Neuronal stem cell (in vitro differentiated cells): Measurements from ENCODE around the gene MINDY3. TPM values are rescaled to one million over a fixed set of nuclear protein-coding genes. Genes with fewer than 3 reads are reported as not detected.
A peak's percentile ranks its signal among the peaks of the same experiment; 100 is the strongest.

Source experiments
- DNase-seq: peaks from one replicate; pipeline ENCODE4 v3.0.0-alpha.2; 2013; ENCODE audit warnings: low spot score
- H2AFZ ChIP-seq: one replicate; pipeline ENCODE4 v1.6.1; 2013; ENCODE audit warnings: mild to moderate bottlenecking, low read length, inconsistent platforms
- H2AK5ac ChIP-seq: 2 replicates; pipeline ENCODE4 v1.6.1; 2013; ENCODE audit warnings: low read depth, mild to moderate bottlenecking, inconsistent platforms, low read length, moderate library complexity, mixed read lengths
- H2BK120ac ChIP-seq: 2 replicates; pipeline ENCODE4 v1.6.1; 2013; ENCODE audit warnings: low read depth, mild to moderate bottlenecking, inconsistent platforms, low read length, moderate library complexity, mixed read lengths
- H2BK12ac ChIP-seq: one replicate; pipeline ENCODE4 v1.6.1; 2013; ENCODE audit warnings: low read length, inconsistent platforms
- H2BK15ac ChIP-seq: 2 replicates; pipeline ENCODE4 v1.6.1; 2013; ENCODE audit warnings: mild to moderate bottlenecking, low read length, inconsistent platforms, mixed read lengths
- H2BK5ac ChIP-seq: one replicate; pipeline ENCODE4 v1.6.1; 2013; ENCODE audit warnings: inconsistent platforms, mild to moderate bottlenecking, low read length, moderate library complexity
- H3K14ac ChIP-seq: one replicate; pipeline ENCODE4 v1.6.1; 2013; ENCODE audit warnings: low read length, inconsistent platforms
- H3K18ac ChIP-seq: 2 replicates; pipeline ENCODE4 v1.6.1; 2013; ENCODE audit warnings: low read length, inconsistent platforms
- H3K23ac ChIP-seq: 2 replicates; pipeline ENCODE4 v1.6.1; 2013; ENCODE audit warnings: low read depth, mild to moderate bottlenecking, mixed read lengths, low read length, inconsistent platforms; ENCODE audit not compliant: poor library complexity
- H3K27ac ChIP-seq: replicated peaks from 3 replicates; pipeline ENCODE4 v1.5.1; 2013; ENCODE audit warnings: low read length, inconsistent platforms
- H3K27me3 ChIP-seq, 3 experiments: 2 replicates each; pipeline ENCODE4 v1.6.1; 2013; ENCODE audit warnings: low read length in 3 of 3, mild to moderate bottlenecking in 2 of 3, inconsistent platforms in 1 of 3, low read depth in 1 of 3, mixed read lengths in 1 of 3, moderate library complexity in 1 of 3; ENCODE audit not compliant: control insufficient read depth in 3 of 3, insufficient read depth in 3 of 3
- H3K36me3 ChIP-seq, 2 donors: replicated peaks in 1 of 2; 2 replicates each; pipeline ENCODE4 v1.6.1; 2013; ENCODE audit warnings: low read length in 2 of 2; ENCODE audit not compliant: control insufficient read depth in 2 of 2, insufficient read depth in 2 of 2
- H3K4ac ChIP-seq: 2 replicates; pipeline ENCODE4 v1.6.1; 2013; ENCODE audit warnings: inconsistent platforms, mild to moderate bottlenecking, low read length, moderate library complexity
- H3K4me1 ChIP-seq, 2 donors: 1 replicate in 1 of 2; 2 replicates in 1 of 2; pipeline ENCODE4 v1.6.1; 2013; ENCODE audit warnings: low read length in 2 of 2, low read depth in 1 of 2; ENCODE audit not compliant: control insufficient read depth in 2 of 2, insufficient read depth in 1 of 2
- H3K4me2 ChIP-seq: one replicate; pipeline ENCODE4 v1.6.1; 2013; ENCODE audit warnings: mild to moderate bottlenecking, low read length, inconsistent platforms; ENCODE audit not compliant: insufficient read depth, poor library complexity, severe bottlenecking
- H3K4me3 ChIP-seq, 2 donors: 2 replicates each; pipeline ENCODE4 v1.5.1; 2013; ENCODE audit warnings: low read length in 2 of 2, mild to moderate bottlenecking in 2 of 2, inconsistent platforms in 1 of 2, moderate library complexity in 1 of 2
- H3K79me1 ChIP-seq: one replicate; pipeline ENCODE4 v1.6.1; 2013; ENCODE audit warnings: low read depth, mild to moderate bottlenecking, inconsistent platforms, low read length, moderate library complexity
- H3K9ac ChIP-seq: one replicate; pipeline ENCODE4 v1.6.1; 2013; ENCODE audit warnings: mild to moderate bottlenecking, low read depth, low read length, inconsistent platforms; ENCODE audit not compliant: poor library complexity
- H3K9me3 ChIP-seq, 2 donors: replicated peaks in 1 of 2; 2 replicates each; pipeline versions ENCODE3 to v1.6.1; 2013; ENCODE audit warnings: low read length in 2 of 2, mild to moderate bottlenecking in 2 of 2, inconsistent platforms in 1 of 2, low read depth in 1 of 2, mixed read lengths in 1 of 2, moderate library complexity in 1 of 2; ENCODE audit not compliant: control insufficient read depth in 2 of 2, insufficient read depth in 1 of 2
- H4K8ac ChIP-seq: one replicate; pipeline ENCODE4 v1.6.1; 2013; ENCODE audit warnings: low read depth, mild to moderate bottlenecking, inconsistent platforms, low read length, moderate library complexity
- H4K91ac ChIP-seq: one replicate; pipeline ENCODE4 v1.6.1; 2013; ENCODE audit warnings: low read length, low read depth, mild to moderate bottlenecking, inconsistent platforms; ENCODE audit not compliant: poor library complexity
- WGBS, 2 donors: extraction: QIAGEN DNeasy Blood & Tissue Kit; methylation state at CpG; one replicate each; pipeline ENCODE4 v1.1.7; 2013; ENCODE audit warnings: missing lambda C conversion rate in 2 of 2, mixed read lengths in 1 of 2; ENCODE audit not compliant: insufficient read length in 2 of 2, insufficient replicate concordance in 1 of 2; ENCODE audit errors: extremely low coverage in 2 of 2; 5-methylcytosine and 5-hydroxymethylcytosine counted together
- polyA plus RNA-seq, 2 experiments: library from polyadenylated mRNA; stranded (reverse); fragments of 200-250 nt; gene quantifications; one replicate each; pipeline ENCODE4 v1.2.3, GENCODE V29; 2013

Gene MINDY3
- 12.6 TPM for polyA plus RNA-seq (2013, experiment 1 of 2)
- polyA plus RNA-seq (2013, experiment 2 of 2): 12.5 TPM

DNA sequence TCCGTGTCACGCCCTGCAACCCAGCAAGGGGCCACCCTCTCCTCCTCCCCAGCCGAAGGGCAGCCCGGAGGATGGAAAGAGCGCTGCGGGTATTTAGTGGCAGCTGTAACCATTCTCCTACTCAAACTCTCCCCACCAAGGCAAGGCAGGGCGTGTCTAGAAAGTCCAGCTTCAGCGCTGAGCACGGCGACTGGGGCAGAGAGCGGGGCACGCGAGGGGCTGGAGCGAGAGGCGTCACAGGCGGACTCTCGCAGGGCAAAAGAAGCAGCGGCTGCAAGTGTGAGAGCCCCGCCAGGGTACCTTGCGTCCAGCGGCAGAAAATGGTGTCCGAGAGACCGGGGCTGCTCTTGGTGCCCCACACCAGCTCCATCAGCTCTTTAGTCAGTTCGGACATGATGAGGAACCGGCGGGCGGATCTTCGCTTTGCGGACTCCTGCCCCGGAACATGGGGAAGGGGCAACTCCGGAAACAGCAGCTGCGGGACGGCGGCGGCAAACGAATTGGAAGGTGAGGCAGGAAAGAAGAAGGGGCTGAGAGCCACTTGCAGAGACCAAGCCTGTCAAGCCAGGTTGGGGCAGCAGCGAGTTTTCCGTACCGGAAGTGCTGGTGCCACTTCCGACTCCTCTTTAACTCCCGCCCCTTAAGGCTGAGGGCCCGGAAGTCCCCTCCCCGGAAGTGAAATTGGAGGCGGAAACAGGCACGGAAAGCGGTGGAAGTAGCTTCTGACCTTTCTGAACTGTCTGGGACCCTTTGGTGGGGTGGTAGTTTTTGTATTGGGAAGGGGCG, at the start of gene MINDY3:
MINDY3 (minus strand) TSS at position 602 of the 786 bp plus-strand sequence; CDS start at position 394, 208 bp downstream.
- no CpG with 5 or more reads among the region's 47 CpGs for WGBS, 2 donors
- peak within 1 kb of the TSS; percentile 91 for H3K9ac ChIP-seq
- H3K79me1 ChIP-seq: no peaks in the 10 kb centered on the region
- DNase-seq: peak; percentile 40
- H3K18ac ChIP-seq: peak within 1 kb of the TSS; percentile 68
- peak within 1 kb of the TSS; percentile 1 for H2BK5ac ChIP-seq
- peak within 1 kb of the TSS; percentile 86 to 90 for H3K4me3 ChIP-seq
- H4K8ac ChIP-seq: peak within 1 kb of the TSS; percentile 52
- no peaks in the 10 kb centered on the region for H3K36me3 ChIP-seq
- no peak within 1 kb of the TSS for H3K27ac ChIP-seq
- no peak within 1 kb of the TSS for H2AK5ac ChIP-seq
- no peak within 1 kb of the TSS for H2BK15ac ChIP-seq
- no peak within 1 kb of the TSS for H4K91ac ChIP-seq
- H3K9me3 ChIP-seq: peaks cover 0 to 3% of the 10 kb centered on the region in 2 donors
- H2BK12ac ChIP-seq: no peak within 1 kb of the TSS
- H3K4ac ChIP-seq: no peak within 1 kb of the TSS
- H2BK120ac ChIP-seq: no peak within 1 kb of the TSS
- peaks cover 0 to 13% (median 2%) of the 10 kb centered on the region in 3 experiments for H3K27me3 ChIP-seq
- H3K14ac ChIP-seq: no peak within 1 kb of the TSS
- H3K4me2 ChIP-seq: peak within 1 kb of the TSS; percentile 77
- H3K23ac ChIP-seq: no peak within 1 kb of the TSS
- peaks cover 0 to 2% of the 10 kb centered on the region in 2 donors for H3K4me1 ChIP-seq
- peak within 1 kb of the TSS; percentile 95 for H2AFZ ChIP-seq

DNA sequence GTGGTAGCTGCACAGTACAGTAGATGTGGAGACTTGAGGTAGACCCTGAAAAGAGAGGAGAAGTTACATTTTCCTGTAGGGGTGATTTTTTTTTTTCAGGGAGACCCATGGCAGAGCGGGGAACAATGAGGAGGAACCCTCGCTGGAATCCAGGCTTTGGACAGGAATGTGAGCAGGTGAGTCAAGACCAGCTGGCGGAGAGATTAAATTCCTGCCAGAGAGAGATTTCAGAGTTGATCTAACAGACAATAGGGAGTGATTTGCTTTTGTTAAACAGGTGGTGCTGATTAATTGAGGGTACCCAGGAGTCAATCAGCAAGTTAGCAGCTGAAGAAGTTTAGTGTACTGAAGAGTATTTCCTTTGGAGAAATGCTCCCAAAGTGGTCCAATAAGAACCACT, 41.6 kb upstream of the MINDY3 start:
- Histone ChIP-seq H3K4me2 (no peak overlapping the region), H3K27ac (no peak overlapping the region), H4K8ac (no peak overlapping the region), H2BK15ac (no peak overlapping the region), H2BK12ac (no peak overlapping the region), H3K14ac (no peak overlapping the region), H3K79me1 (no peaks in the 10 kb centered on the region), H3K27me3 (no peaks in the 10 kb centered on the region), H3K4me3 (no peak overlapping the region), H2BK120ac (no peak overlapping the region), H3K23ac (no peak overlapping the region), H3K18ac (no peak overlapping the region), H3K9me3 (no peaks in the 10 kb centered on the region), H3K36me3 (no peaks in the 10 kb centered on the region), H2BK5ac (no peak overlapping the region), H4K91ac (no peak overlapping the region), H2AK5ac (no peak overlapping the region), H3K9ac (no peak overlapping the region), H3K4me1 (peaks cover 0 to 2% of the 10 kb centered on the region in 2 donors), H2AFZ (no peak overlapping the region), H3K4ac (no peak overlapping the region)
- no CpG with 5 or more reads among the region's 3 CpGs for WGBS, 2 donors
- no peak for DNase-seq

DNA sequence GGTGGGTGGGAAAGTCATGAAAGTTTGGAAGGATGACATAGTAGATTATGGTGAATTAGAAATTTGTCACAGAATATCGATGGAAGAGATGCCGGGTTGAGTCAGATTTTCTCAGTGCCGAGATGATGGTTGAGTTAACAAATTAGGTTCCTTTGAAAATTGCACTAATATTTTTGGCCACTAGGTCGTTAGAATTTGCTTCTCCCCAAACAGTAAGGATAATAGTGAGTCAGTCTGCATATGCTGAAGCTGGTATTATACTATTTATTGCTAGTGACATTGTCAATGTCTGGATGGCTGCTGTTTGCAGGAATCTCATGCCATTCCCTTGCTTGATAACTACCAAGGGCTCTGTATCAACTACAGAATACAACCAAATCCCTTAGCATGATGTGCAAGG, 37.7 kb upstream of the MINDY3 start:
- Histone ChIP-seq H3K4me3 (no peak overlapping the region), H3K18ac (no peak overlapping the region), H3K27ac (no peak overlapping the region), H3K27me3 (no peaks in the 10 kb centered on the region), H3K4me2 (no peak overlapping the region), H3K9ac (no peak overlapping the region), H3K4ac (no peak overlapping the region), H2BK120ac (no peak overlapping the region), H2AK5ac (no peak overlapping the region), H2AFZ (no peak overlapping the region), H3K4me1 (no peaks in the 10 kb centered on the region), H3K79me1 (no peaks in the 10 kb centered on the region), H2BK12ac (no peak overlapping the region), H3K36me3 (no peaks in the 10 kb centered on the region), H3K23ac (no peak overlapping the region), H3K14ac (no peak overlapping the region), H2BK15ac (no peak overlapping the region), H4K91ac (no peak overlapping the region), H3K9me3 (no peaks in the 10 kb centered on the region), H4K8ac (no peak overlapping the region), H2BK5ac (no peak overlapping the region)
- no CpG with 5 or more reads among the region's 4 CpGs for WGBS, 2 donors
- no peak for DNase-seq

DNA sequence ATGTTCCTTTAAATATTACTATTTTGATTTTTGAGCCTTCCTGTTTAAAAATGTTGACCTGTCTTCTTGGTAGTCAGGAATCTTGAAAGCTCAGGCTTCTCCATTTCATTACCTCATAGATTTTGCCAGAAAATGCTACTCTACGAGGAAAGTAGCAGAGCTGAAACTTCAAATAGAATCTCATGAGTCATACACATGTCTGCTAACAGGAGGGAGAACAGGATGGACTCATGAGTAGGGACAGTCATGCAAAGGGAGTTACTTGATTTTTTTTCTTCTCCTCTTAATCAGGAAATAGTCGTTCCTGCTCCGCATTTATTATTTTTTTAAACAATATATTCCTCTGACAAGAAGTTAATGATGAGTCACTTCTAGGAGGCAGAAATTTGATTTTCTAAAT, 37.0 kb upstream of the MINDY3 start:
- Histone ChIP-seq H3K4me3 (no peak overlapping the region), H3K23ac (no peak overlapping the region), H3K4me2 (no peak overlapping the region), H2BK15ac (no peak overlapping the region), H3K4ac (no peak overlapping the region), H3K14ac (no peak overlapping the region), H3K4me1 (no peaks in the 10 kb centered on the region), H2BK120ac (no peak overlapping the region), H2AK5ac (no peak overlapping the region), H4K91ac (no peak overlapping the region), H4K8ac (no peak overlapping the region), H3K9ac (no peak overlapping the region), H3K27ac (no peak overlapping the region), H3K27me3 (no peaks in the 10 kb centered on the region), H2BK12ac (no peak overlapping the region), H2BK5ac (no peak overlapping the region), H3K36me3 (no peaks in the 10 kb centered on the region), H3K9me3 (no peaks in the 10 kb centered on the region), H3K18ac (no peak overlapping the region), H3K79me1 (no peaks in the 10 kb centered on the region), H2AFZ (no peak overlapping the region)
- no CpG with 5 or more reads among the region's 3 CpGs for WGBS, 2 donors
- no peak for DNase-seq
